Subcutaneous abdominal adipose tissue (tissue), 5 donors: ENCODE measurements around the gene TMX4.
"Not testable (repeated sequence)": the region's sequence is repeated elsewhere in the genome, so short reads cannot be mapped to it uniquely, and the experiment has no call there.

Source experiments
- H3K27ac ChIP-seq: one replicate; pipeline ENCODE4 v1.7.0; 2013; ENCODE audit warnings: low read depth, mild to moderate bottlenecking, inconsistent platforms, low read length, moderate library complexity
- H3K27me3 ChIP-seq, 5 donors: one replicate each; pipeline ENCODE4 v1.7.0; 2013; ENCODE audit warnings: low read length in 5 of 5, inconsistent platforms in 1 of 5; ENCODE audit not compliant: control insufficient read depth in 5 of 5, insufficient read depth in 4 of 5
- H3K36me3 ChIP-seq, 5 donors: one replicate each; pipeline ENCODE4 v1.7.0; 2013; ENCODE audit warnings: low read length in 5 of 5; ENCODE audit not compliant: control insufficient read depth in 5 of 5, insufficient read depth in 5 of 5
- H3K4me1 ChIP-seq, 5 donors: one replicate each; pipeline ENCODE4 v1.7.0; 2013; ENCODE audit warnings: low read length in 5 of 5, mild to moderate bottlenecking in 3 of 5, moderate library complexity in 1 of 5; ENCODE audit not compliant: control insufficient read depth in 5 of 5, insufficient read depth in 5 of 5
- H3K4me3 ChIP-seq, 5 donors: one replicate each; pipeline ENCODE4 v1.7.0; 2013; ENCODE audit warnings: low read length in 5 of 5, low read depth in 1 of 5
- H3K9ac ChIP-seq, 5 donors: one replicate each; pipeline ENCODE4 v1.7.0; 2013; ENCODE audit warnings: low read length in 5 of 5, mild to moderate bottlenecking in 4 of 5, moderate library complexity in 3 of 5
- H3K9me3 ChIP-seq, 5 donors: one replicate each; pipeline ENCODE4 v1.7.0; 2013; ENCODE audit warnings: low read length in 5 of 5; ENCODE audit not compliant: control insufficient read depth in 5 of 5
- donor health status: healthy.
- donor health status: healthy.
- donor health status: healthy.
- donor health status: healthy.
- donor health status: healthy.

Gene TMX4

DNA sequence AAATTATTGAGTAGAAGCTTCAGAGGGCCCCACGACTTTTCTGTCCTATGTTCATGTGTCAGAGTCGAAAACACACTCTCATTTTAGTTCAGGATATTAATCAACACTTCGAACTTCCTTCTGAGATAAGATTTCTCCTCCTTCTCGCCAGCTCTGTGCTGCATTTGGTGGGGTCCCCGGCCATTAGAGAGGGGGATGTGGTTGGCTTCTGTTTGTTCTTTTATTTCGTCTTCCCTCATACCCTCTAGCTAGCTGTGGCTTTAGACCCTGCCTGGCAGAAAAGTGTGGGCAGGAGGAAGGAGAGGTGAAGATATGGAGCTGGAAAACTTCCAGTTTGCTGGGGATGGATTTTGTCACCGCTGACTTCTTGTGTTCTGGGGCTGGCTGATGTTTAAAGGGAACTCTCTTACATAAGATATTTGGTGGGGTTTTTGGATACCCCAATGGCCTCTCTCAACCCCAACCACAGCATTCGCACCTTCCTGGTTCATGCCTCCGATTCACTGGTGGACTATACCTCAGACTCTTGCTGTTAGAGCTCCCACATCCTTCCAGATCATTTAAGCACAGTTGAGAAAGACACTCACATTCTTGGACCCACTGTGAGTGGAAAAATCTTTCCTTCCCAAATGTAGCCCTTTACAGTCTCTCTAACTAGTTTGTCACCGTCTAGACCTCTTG, 30.7 kb upstream of the TMX4 start:
- H3K9ac ChIP-seq = no peak overlapping the region
- H3K27ac ChIP-seq = no peak overlapping the region
- no peaks in the 10 kb centered on the region for H3K36me3 ChIP-seq

DNA sequence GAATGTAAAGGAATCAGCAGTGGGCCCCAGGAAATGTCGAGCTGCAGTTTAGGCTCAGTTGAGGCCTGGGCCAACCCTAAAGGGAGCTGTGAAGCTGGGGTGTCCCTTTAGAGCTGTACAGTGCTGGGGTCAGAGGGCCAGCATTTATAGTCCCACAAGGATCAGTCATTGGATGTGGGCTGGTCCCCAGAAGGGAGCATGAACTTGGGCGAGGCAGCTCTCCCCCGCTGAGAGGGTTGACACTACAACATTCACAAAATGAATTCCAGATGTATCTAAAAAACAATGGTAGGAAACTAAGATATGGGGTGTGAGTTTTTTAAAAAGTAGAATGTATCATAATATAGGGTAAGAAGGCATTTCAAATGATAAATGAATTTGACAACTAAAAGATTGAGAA, 29.7 kb upstream of the TMX4 start:
- Histone ChIP-seq H3K4me1 (no peaks in the 10 kb centered on the region), H3K9ac (no peak overlapping the region), H3K36me3 (no peaks in the 10 kb centered on the region), H3K4me3 (no peak overlapping the region), H3K27me3 (no peaks in the 10 kb centered on the region), H3K27ac (no peak overlapping the region), H3K9me3 (peaks cover 0 to 3% (median 0%) of the 10 kb centered on the region in 5 donors)

More for the DNA sequence above, 30.7 kb upstream of the TMX4 start:
- Histone ChIP-seq H3K4me1 (no peaks in the 10 kb centered on the region), H3K4me3 (no peak overlapping the region), H3K27me3 (no peaks in the 10 kb centered on the region), H3K9me3 (peaks cover 0 to 3% (median 0%) of the 10 kb centered on the region in 5 donors)

DNA sequence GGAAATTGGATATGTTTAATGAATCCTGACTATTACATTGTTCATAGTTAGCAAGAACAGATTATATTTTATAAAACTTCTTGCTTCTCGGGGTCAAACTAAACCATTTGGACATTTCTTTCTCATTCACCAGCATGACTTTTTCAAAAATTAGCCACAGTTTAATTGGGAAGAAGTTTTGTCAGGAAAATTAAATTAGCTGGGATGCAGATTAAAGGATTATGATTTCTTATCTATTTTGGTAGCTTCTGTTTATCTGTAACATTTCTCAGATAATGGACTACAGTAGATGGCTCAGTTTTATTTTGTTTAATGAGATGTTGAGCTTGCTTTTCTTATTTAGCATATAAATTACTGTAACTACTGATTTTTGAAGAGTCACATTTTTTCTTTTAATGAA, 26.4 kb upstream of the TMX4 start:
- no peaks in the 10 kb centered on the region for H3K9me3 ChIP-seq
- H3K27ac ChIP-seq = no peak overlapping the region
- H3K4me1 ChIP-seq = no peaks in the 10 kb centered on the region

DNA sequence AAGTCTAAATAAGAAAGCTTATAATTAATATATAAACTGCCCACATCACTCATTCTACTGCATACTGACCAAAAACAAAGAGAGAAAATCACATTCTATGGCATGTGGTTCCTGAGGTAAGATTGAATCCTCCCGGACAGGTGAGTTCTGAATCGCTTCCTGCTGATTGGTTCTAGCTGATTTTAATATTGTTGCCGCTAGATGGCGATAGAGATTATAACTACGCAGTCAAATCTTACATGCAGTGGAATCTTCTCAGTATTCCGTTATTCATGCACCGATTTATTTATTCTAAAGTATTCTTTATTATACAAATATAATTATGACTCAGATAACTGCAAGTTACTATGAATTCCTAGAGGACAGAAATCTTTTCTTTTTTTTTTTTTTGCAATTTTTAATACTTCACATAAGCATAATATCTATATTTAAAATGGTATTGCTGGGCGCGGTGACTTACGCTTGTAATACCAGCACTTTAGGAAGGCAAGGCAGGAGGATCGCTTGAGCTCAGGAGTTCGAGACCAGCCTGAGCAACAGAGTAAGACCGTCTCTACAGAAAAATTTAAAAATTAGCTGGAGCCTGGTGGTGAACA, 24.2 kb upstream of the TMX4 start:
- Histone ChIP-seq H3K9ac (no peak overlapping the region), H3K4me1 (no peaks in the 10 kb centered on the region), H3K36me3 (no peaks in the 10 kb centered on the region), H3K27ac (no peak overlapping the region), H3K4me3 (no peak overlapping the region), H3K27me3 (no peaks in the 10 kb centered on the region), H3K9me3 (no peaks in the 10 kb centered on the region)

More for the DNA sequence above, 26.4 kb upstream of the TMX4 start:
- Histone ChIP-seq H3K4me3 (no peak overlapping the region), H3K27me3 (no peaks in the 10 kb centered on the region), H3K36me3 (no peaks in the 10 kb centered on the region), H3K9ac (no peak overlapping the region)

DNA sequence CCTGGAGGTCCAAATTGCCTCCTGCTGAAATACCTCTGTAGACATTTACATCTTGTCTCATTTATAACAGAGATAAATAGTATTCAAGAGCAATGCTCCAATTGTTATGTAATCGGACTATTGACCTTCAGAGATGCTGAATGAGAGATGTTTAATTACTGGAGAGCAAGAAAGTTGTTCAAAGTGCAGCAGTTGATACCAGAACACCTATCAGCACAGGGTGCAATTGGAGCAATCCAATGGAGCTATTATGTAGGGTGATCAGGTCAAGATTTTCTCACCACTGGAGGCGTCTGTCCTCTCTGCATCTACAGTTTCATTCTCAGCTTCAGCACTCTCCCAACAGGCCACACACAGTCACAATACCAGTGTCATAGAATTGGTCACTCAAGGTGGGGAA, 19.5 kb upstream of the TMX4 start:
- Histone ChIP-seq H3K27ac (no peak overlapping the region), H3K4me1 (no peaks in the 10 kb centered on the region)

DNA sequence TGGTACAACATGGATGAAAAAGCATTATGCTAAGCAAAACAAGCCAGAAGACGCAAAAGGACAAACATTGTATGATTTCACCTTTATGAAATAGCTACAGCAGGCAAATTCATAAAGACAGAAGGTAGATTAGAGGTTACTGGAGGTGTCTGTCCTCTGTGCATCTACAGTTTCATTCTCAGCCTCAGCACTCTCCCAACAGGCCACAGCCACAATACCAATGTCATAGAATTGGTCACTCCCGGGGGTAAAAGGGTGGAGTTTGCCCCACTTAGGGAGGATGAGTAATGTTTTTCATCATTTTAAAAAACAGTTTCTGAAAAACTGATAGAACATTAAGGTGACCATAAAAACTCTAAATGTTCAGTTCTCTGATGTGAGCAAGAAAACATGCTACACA, 17.2 kb upstream of the TMX4 start:
- Histone ChIP-seq H3K4me1 (no peaks in the 10 kb centered on the region), H3K27me3 (no peaks in the 10 kb centered on the region), H3K9me3 (no peaks in the 10 kb centered on the region), H3K4me3 (no peak overlapping the region), H3K27ac (no peak overlapping the region), H3K36me3 (no peaks in the 10 kb centered on the region), H3K9ac (no peak overlapping the region)

More for the DNA sequence above, 19.5 kb upstream of the TMX4 start:
- H3K9me3 ChIP-seq = no peaks in the 10 kb centered on the region
- H3K36me3 ChIP-seq = no peaks in the 10 kb centered on the region
- no peak overlapping the region for H3K4me3 ChIP-seq
- H3K27me3 ChIP-seq = no peaks in the 10 kb centered on the region
- H3K9ac ChIP-seq = no peak overlapping the region

DNA sequence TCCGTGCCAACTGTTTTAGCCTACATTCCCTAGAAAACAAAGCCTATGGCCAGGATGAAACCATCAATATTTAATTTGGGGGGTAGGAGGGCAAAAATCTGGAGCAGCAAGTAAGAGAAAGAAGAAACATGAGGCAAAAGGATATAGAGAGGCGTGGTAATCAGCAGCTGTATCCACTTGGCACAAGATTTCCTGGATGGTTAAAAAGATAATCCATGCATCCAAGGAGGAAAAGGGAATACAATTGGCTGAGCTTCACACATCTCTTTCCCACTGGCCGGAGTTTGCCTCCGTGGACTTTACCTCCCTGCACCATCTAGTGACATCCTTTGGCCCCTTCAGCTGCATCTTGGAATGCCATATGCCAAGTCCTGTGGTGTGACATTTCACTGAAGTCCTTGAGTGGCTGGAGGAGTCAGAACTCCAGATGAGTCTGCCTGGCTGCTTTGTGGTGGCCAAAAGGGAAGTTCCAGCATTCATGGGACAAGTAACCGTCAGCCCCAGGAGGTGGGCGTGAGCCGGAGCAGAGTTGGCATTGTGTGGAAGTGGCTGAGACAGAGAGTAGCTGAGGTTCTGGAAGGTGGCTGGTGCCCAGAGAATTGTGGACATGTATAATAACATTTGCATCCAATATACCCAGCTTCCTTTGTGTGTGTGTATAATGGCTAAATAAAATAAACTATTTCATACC, 13.7 kb upstream of the TMX4 start:
- Histone ChIP-seq H3K4me3 (no peak overlapping the region), H3K27me3 (no peaks in the 10 kb centered on the region), H3K9ac (no peak overlapping the region), H3K27ac (no peak overlapping the region), H3K4me1 (no peaks in the 10 kb centered on the region), H3K9me3 (no peaks in the 10 kb centered on the region), H3K36me3 (no peaks in the 10 kb centered on the region)

DNA sequence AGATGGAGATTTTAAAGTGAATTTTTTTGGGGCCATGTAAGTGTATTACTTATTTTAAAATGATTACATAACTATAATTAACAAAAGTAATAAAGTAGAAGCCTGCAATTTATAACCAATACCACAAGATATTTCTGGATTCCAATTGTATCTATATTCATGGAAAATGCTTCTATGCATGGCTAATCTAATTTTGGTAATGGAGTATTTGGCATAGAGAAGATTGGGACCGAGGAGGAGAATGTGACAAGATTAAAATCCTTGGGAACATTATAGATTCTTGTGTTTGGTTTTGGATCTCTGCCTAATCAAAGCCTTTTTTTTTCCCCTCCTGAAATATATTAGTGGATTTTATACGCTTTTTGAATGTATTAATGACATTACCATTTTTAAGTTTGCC, 12.9 kb upstream of the TMX4 start:
- no peak overlapping the region for H3K27ac ChIP-seq
- no peak overlapping the region for H3K4me3 ChIP-seq
- no peaks in the 10 kb centered on the region for H3K27me3 ChIP-seq
- H3K9ac ChIP-seq = no peak overlapping the region
- no peaks in the 10 kb centered on the region for H3K36me3 ChIP-seq
- no peaks in the 10 kb centered on the region for H3K4me1 ChIP-seq
- H3K9me3 ChIP-seq = peaks cover 0 to 3% (median 0%) of the 10 kb centered on the region in 5 donors

DNA sequence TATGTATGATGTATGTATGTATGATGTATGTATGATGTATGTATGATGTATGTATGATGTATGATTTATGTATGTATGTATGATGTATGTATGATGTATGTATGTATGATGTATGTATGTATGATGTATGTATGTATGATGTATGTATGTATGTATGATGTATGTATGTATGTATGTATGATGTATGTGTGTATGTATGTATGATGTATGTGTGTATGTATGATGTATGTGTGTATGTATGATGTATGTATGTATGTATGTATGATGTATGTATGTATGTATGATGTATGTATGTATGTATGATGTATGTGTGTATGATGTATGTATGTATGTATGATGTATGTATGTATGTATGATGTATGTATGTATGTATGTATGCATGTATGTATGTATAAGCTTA, 12.0 kb upstream of the TMX4 start:
- not testable (repeated sequence) for H3K27ac ChIP-seq, H3K27me3 ChIP-seq, H3K4me1 ChIP-seq, H3K4me3 ChIP-seq, H3K9me3 ChIP-seq, H3K36me3 ChIP-seq, H3K9ac ChIP-seq

DNA sequence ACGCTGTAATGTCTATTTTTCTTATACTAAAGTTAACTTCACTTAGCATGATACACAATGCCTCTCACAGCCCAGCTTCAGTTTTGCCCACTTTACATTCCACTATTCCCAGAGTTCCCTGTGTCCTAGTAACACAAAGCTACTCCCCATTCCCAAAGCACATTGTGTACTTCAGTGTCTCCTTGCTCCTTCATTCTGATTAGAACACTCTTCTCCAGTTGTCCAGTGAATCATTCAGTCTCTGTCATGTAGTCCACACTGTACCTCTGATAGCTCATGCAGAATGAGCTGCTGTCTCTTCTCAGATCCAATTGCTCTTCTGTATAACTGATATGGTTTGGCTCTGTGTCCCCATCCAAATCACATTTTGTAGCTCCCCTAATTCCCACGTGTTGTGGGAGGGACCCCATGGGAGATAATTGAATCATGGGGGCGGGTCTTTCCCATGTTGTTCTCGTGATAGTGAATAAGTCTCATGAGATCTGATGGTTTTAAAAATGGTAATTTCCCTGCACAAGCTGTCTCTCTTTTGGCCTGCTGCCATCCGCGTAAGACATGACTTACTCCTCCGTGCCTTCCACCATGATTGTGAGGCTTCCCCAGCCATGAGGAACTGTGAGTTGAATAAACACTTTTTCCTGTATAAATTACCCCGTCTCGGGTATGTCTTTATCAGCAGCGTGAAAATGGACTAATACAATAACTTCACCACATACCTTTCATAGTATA, 2.1 kb upstream of the TMX4 start:
- peaks cover 0 to 18% (median 14%) of the 10 kb centered on the region in 5 donors for H3K4me1 ChIP-seq
- H3K36me3 ChIP-seq = no peaks in the 10 kb centered on the region
- no peak overlapping the region for H3K27ac ChIP-seq
- H3K27me3 ChIP-seq = no peaks in the 10 kb centered on the region
- H3K4me3 ChIP-seq = no peak overlapping the region
- H3K9ac ChIP-seq = no peak overlapping the region
- no peaks in the 10 kb centered on the region for H3K9me3 ChIP-seq
